GM21619 (cell line): Measurements from ENCODE around the gene KLF2.
A peak's percentile ranks its signal among the peaks of the same experiment; 100 is the strongest.

Experiments
- ATAC-seq: cut with Tn5 transposase; IDR thresholded peaks from one replicate; pipeline ENCODE4 v1.9.1; 2021; ENCODE audit not compliant: unreplicated experiment

KLF2 gene

GRCh38 chr19:16363133-16363851 is 38.7 kb downstream of the KLF2 start:
- ATAC-seq: no peak

GRCh38 chr19:16363852-16364230 is 39.2 kb downstream of the KLF2 start:
- no peak for ATAC-seq

GRCh38 chr19:16364231-16364865 is 39.7 kb downstream of the KLF2 start:
- ATAC-seq: no peak

GRCh38 chr19:16365300-16365996 is 40.8 kb downstream of the KLF2 start:
- ATAC-seq: no peak

- no peak for ATAC-seq
These were observed 41.4 kb downstream of the KLF2 start for GRCh38 chr19:16366056-16366432.

- ATAC-seq: peak; percentile 54
These were observed 42.0 kb downstream of the KLF2 start for GRCh38 chr19:16366433-16367260.

GRCh38 chr19:16367261-16367683 is 42.6 kb downstream of the KLF2 start:
- ATAC-seq: no peak

- no peak for ATAC-seq
These were observed 44.0 kb downstream of the KLF2 start for GRCh38 chr19:16368385-16369305.

- no peak for ATAC-seq
These were observed 44.7 kb downstream of the KLF2 start for GRCh38 chr19:16369306-16369663.

- ATAC-seq: no peak
These were observed 45.3 kb downstream of the KLF2 start for GRCh38 chr19:16369664-16370576.

GRCh38 chr19:16370641-16371391 is 46.2 kb downstream of the KLF2 start:
- ATAC-seq: no peak

- ATAC-seq: peak; percentile 61
These were observed 46.9 kb downstream of the KLF2 start for GRCh38 chr19:16371540-16371986.

- ATAC-seq: peak; percentile 6
These were observed 47.7 kb downstream of the KLF2 start for GRCh38 chr19:16372065-16372915.

- ATAC-seq: no peak
These were observed 48.5 kb downstream of the KLF2 start for GRCh38 chr19:16373079-16373478.

- ATAC-seq: no peak
These were observed 48.9 kb downstream of the KLF2 start for GRCh38 chr19:16373532-16373931.

- ATAC-seq: no peak
These were observed 49.4 kb downstream of the KLF2 start for GRCh38 chr19:16373989-16374388.

GRCh38 chr19:16374436-16374835 is 49.8 kb downstream of the KLF2 start:
- no peak for ATAC-seq
